Prostate gland (tissue), 2 donors: ENCODE data around the gene NAA15.

Experiments
- CTCF ChIP-seq, 4 experiments: fragments of 200-600 bp in 2 of 4; fragments of 450-650 bp in 2 of 4; sonication (generic) in 2 of 4; IDR thresholded peaks; 1 replicate in 3 of 4; 2 replicates in 1 of 4; pipeline ENCODE4 v1.5.1; 2016 to 2019; ENCODE audit warnings: antibody characterized with exemption in 4 of 4, mild to moderate bottlenecking in 2 of 4, moderate library complexity in 2 of 4
- POLR2AphosphoS5 ChIP-seq: sonication (generic); formaldehyde crosslinking; IDR thresholded peaks from one replicate; pipeline ENCODE4 v1.6.1; 2017; ENCODE audit warnings: antibody characterized with exemption

- TF ChIP-seq CTCF (IDR thresholded peaks at IDR 0.05) (no peak), POLR2AphosphoS5 (no peak)
These were observed 87.8 kb downstream of the NAA15 start for GRCh38 chr4:139389102-139389501.
